ENCODE measurements around the gene NRIP1.

DNA sequence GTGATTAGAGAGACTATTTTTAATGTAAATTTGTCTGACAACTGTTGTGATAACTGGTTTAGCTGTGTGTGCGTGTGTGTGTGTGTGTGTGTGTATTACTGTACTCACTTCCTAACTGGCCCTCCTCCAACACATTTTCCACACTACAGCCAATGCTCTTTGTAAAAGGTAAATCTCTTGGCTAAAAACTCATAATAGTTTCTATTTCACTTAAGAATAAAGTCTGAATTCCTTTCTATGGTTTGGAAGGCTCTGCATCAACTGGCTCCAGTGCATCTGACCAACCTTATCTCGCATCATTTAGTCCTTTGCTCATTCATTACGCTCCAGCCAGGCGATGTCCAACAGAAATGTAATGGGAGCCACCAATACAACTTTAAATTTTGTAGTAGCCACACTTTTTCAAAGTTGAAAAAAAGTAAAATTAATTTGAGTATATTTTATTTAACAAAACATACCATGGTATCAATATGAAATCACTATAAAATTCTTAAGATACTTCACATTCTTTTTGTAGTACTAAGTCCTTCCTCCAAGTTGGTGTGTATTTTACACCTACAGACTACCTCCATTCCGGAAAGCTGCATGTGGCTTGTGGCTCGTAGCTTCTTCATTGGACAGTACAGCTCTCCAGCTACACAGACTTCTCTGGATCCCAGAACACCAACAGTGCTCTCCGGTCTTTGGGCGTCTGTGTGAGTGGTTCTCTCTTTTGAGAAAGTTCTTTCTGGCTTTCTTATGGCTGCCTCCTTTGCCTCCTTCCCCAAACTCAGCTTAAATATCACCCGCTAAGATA, 68.9 kb downstream of the NRIP1 start:
- TF ChIP-seq POLR2A (IDR thresholded peaks at IDR 0.05) (no peak), CTCF (IDR thresholded peaks at IDR 0.05 in 4 of 5, conservative IDR thresholded peaks at IDR 0.05 in 1 of 5) (no peak)

All from gastrocnemius medialis (tissue), 4 donors.